HepG2 (cell line): ENCODE data around the gene ITK.

ENCODE experiments used
- AGO1 ChIP-seq: fragments of 200-400 bp; formaldehyde crosslinking; IDR thresholded peaks from 2 replicates; pipeline ENCODE4 v1.6.1; 2017; ENCODE audit warnings: mild to moderate bottlenecking, low read depth, low read length, moderate library complexity; ENCODE audit not compliant: poor library complexity, severe bottlenecking
- AKAP8 ChIP-seq: sonication (generic); formaldehyde crosslinking; IDR thresholded peaks from 2 replicates; pipeline ENCODE4 v1.5.1; 2020; ENCODE audit warnings: mild to moderate bottlenecking, missing genetic modification reagents
- CEBPB ChIP-seq: IDR thresholded peaks from 2 replicates; pipeline ENCODE4 v1.6.1; 2011; ENCODE audit warnings: low read depth, low read length, improper control_type of control experiment, borderline replicate concordance
- ETV5 ChIP-seq: IDR thresholded peaks from 2 replicates; pipeline ENCODE4 v1.6.1; 2018; ENCODE audit warnings: missing biosample characterization, missing genetic modification reagents, inconsistent platforms, borderline replicate concordance
- PHB2 ChIP-seq: fragments of 450-650 bp; IDR thresholded peaks from 2 replicates; pipeline ENCODE4 v1.6.1; 2018; ENCODE audit not compliant: partially characterized antibody
- POLR2A ChIP-seq, 2 experiments: IDR thresholded peaks; 2 replicates each; pipeline ENCODE4 v1.6.1; 2011; ENCODE audit warnings: low read depth in 2 of 2, low read length in 2 of 2, mild to moderate bottlenecking in 1 of 2, moderate library complexity in 1 of 2; ENCODE audit not compliant: insufficient read depth in 1 of 2
- POLR2AphosphoS5 ChIP-seq: IDR thresholded peaks from 2 replicates; pipeline ENCODE4 v1.6.1; 2012; ENCODE audit warnings: low read depth, low read length
- RNF2 ChIP-seq: fragments of 450-650 bp; conservative IDR thresholded peaks from 2 replicates; pipeline ENCODE4 v1.6.1; 2016; ENCODE audit warnings: low read depth
- ZNF230 ChIP-seq: sonication (generic); formaldehyde crosslinking; IDR thresholded peaks from 2 replicates; pipeline ENCODE4 v1.4.0; 2020; ENCODE audit warnings: mild to moderate bottlenecking, missing genetic modification reagents
- ZNF747 ChIP-seq: sonication (generic); formaldehyde crosslinking; IDR thresholded peaks from 2 replicates; pipeline ENCODE4 v1.8.1; 2023; ENCODE audit warnings: missing genetic modification reagents, mild to moderate bottlenecking, borderline replicate concordance
- ZNF772 ChIP-seq: sonication (generic); formaldehyde crosslinking; IDR thresholded peaks from 2 replicates; pipeline ENCODE4 v1.5.0; 2020; ENCODE audit warnings: mild to moderate bottlenecking, missing genetic modification reagents
- TF ChIP-seq, protein P1 (sequence below): sonication (generic); formaldehyde crosslinking; IDR thresholded peaks from 2 replicates; pipeline ENCODE4 v1.5.0; 2020; ENCODE audit warnings: mild to moderate bottlenecking, missing genetic modification reagents, moderate library complexity
- TF ChIP-seq, protein P2 (sequence below): sonication (generic); formaldehyde crosslinking; IDR thresholded peaks from 2 replicates; pipeline ENCODE4 v1.4.0; 2020; ENCODE audit warnings: missing genetic modification reagents
- TF ChIP-seq, protein P3 (sequence below): sonication (generic); formaldehyde crosslinking; IDR thresholded peaks from 2 replicates; pipeline ENCODE4 v1.5.0; 2020; ENCODE audit warnings: mild to moderate bottlenecking, missing genetic modification reagents

DNA sequence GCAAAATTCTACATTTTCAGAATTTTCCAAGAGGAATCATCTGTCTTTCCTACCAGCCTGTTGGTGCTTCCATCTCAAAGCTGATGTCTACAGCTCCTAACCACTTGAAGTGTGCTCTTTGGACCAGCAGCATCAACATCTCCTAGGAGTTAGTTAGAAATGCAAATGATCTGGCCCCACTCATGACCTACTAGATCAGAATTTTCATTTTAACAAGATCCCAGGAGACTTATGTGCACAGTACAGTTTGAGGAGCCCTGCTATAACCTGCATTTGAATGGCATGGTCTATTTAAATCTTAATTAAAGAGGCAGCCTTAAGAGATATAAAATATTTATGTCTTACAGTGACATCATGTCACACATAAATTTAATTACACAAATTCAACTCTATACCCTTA, 33.8 kb downstream of the ITK start:
- TF ChIP-seq ZNF772 (CRISPR knock-in tag) (no peak), AKAP8 (CRISPR knock-in tag) (no peak), POLR2AphosphoS5 (no peak), POLR2A (IDR thresholded peaks at IDR 0.05; ENCODE audit: insufficient read depth in 1 of 2, low read depth in 2 of 2, low read length in 2 of 2) (no peak), PHB2 (no peak), ZNF230 (CRISPR knock-in tag) (no peak), CEBPB (no peak), ZNF747 (CRISPR knock-in tag) (no peak), ETV5 (CRISPR knock-in tag) (no peak), RNF2 (no peak), AGO1 (no peak)
- TF ChIP-seq, protein P1, sequence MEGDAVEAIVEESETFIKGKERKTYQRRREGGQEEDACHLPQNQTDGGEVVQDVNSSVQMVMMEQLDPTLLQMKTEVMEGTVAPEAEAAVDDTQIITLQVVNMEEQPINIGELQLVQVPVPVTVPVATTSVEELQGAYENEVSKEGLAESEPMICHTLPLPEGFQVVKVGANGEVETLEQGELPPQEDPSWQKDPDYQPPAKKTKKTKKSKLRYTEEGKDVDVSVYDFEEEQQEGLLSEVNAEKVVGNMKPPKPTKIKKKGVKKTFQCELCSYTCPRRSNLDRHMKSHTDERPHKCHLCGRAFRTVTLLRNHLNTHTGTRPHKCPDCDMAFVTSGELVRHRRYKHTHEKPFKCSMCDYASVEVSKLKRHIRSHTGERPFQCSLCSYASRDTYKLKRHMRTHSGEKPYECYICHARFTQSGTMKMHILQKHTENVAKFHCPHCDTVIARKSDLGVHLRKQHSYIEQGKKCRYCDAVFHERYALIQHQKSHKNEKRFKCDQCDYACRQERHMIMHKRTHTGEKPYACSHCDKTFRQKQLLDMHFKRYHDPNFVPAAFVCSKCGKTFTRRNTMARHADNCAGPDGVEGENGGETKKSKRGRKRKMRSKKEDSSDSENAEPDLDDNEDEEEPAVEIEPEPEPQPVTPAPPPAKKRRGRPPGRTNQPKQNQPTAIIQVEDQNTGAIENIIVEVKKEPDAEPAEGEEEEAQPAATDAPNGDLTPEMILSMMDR (CRISPR knock-in tag): no peak
- TF ChIP-seq, protein P2, sequence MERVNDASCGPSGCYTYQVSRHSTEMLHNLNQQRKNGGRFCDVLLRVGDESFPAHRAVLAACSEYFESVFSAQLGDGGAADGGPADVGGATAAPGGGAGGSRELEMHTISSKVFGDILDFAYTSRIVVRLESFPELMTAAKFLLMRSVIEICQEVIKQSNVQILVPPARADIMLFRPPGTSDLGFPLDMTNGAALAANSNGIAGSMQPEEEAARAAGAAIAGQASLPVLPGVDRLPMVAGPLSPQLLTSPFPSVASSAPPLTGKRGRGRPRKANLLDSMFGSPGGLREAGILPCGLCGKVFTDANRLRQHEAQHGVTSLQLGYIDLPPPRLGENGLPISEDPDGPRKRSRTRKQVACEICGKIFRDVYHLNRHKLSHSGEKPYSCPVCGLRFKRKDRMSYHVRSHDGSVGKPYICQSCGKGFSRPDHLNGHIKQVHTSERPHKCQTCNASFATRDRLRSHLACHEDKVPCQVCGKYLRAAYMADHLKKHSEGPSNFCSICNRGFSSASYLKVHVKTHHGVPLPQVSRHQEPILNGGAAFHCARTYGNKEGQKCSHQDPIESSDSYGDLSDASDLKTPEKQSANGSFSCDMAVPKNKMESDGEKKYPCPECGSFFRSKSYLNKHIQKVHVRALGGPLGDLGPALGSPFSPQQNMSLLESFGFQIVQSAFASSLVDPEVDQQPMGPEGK (CRISPR knock-in tag): no peak
- TF ChIP-seq, protein P3, sequence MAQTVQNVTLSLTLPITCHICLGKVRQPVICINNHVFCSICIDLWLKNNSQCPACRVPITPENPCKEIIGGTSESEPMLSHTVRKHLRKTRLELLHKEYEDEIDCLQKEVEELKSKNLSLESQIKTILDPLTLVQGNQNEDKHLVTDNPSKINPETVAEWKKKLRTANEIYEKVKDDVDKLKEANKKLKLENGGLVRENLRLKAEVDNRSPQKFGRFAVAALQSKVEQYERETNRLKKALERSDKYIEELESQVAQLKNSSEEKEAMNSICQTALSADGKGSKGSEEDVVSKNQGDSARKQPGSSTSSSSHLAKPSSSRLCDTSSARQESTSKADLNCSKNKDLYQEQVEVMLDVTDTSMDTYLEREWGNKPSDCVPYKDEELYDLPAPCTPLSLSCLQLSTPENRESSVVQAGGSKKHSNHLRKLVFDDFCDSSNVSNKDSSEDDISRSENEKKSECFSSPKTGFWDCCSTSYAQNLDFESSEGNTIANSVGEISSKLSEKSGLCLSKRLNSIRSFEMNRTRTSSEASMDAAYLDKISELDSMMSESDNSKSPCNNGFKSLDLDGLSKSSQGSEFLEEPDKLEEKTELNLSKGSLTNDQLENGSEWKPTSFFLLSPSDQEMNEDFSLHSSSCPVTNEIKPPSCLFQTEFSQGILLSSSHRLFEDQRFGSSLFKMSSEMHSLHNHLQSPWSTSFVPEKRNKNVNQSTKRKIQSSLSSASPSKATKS (CRISPR knock-in tag): no peak
